LoVo (cell line): ENCODE data around the gene COL4A1.

Experiments
- DNase-seq: peaks from one replicate; pipeline ENCODE4 v3.0.0-alpha.2; 2016; ENCODE audit warnings: low spot score

The COL4A1 gene

GRCh38 chr13:110308656-110309359, 1.9 kb upstream of the COL4A1 start:
- no peak for DNase-seq

- no peak for DNase-seq
Measured at GRCh38 chr13:110307767-110308655, 1.1 kb upstream of the COL4A1 start.

- DNase-seq: no peak
Measured at GRCh38 chr13:110306340-110306959, 507 bp downstream of the COL4A1 start.

GRCh38 chr13:110305949-110306339, 1.0 kb downstream of the COL4A1 start:
- no peak for DNase-seq

- DNase-seq: no peak
Measured at GRCh38 chr13:110305544-110305943, 1.4 kb downstream of the COL4A1 start.

- no peak for DNase-seq
Measured at GRCh38 chr13:110305001-110305400, 2.0 kb downstream of the COL4A1 start.

- no peak for DNase-seq
Measured at GRCh38 chr13:110304256-110304655, 2.7 kb downstream of the COL4A1 start.

- DNase-seq: no peak
Measured at GRCh38 chr13:110303644-110304043, 3.3 kb downstream of the COL4A1 start.

GRCh38 chr13:110302997-110303396, 4.0 kb downstream of the COL4A1 start:
- no peak for DNase-seq

GRCh38 chr13:110301606-110302553, 5.1 kb downstream of the COL4A1 start:
- DNase-seq: no peak

GRCh38 chr13:110301083-110301482, 5.9 kb downstream of the COL4A1 start:
- DNase-seq: no peak

- DNase-seq: no peak
Measured at GRCh38 chr13:110300090-110300815, 6.7 kb downstream of the COL4A1 start.

- DNase-seq: no peak
Measured at GRCh38 chr13:110299283-110299840, 7.6 kb downstream of the COL4A1 start.

- DNase-seq: no peak
Measured at GRCh38 chr13:110298505-110299282, 8.3 kb downstream of the COL4A1 start.

- DNase-seq: no peak
Measured at GRCh38 chr13:110297766-110298504, 9.0 kb downstream of the COL4A1 start.

GRCh38 chr13:110297011-110297410, 9.9 kb downstream of the COL4A1 start:
- no peak for DNase-seq

- DNase-seq: no peak
Measured at GRCh38 chr13:110294622-110295021, 12.3 kb downstream of the COL4A1 start.

GRCh38 chr13:110294146-110294545, 12.8 kb downstream of the COL4A1 start:
- no peak for DNase-seq

- no peak for DNase-seq
Measured at GRCh38 chr13:110293649-110294048, 13.3 kb downstream of the COL4A1 start.
